Kidney tubule cell (primary cell): ENCODE data around the gene IPO8.

ENCODE experiments used
- DNase-seq: peaks from one replicate; pipeline ENCODE4 v3.0.0-alpha.2; 2018; ENCODE audit warnings: low spot score

Gene IPO8

GRCh38 chr12:30695199-30696102, at the start of gene IPO8:
Gene IPO8 (minus strand): TSS chr12:30695869. CDS start chr12:30695647, 222 bp downstream.
- peak; percentile 96 for DNase-seq

- DNase-seq, result no peak
These were observed 48.7 kb upstream of the IPO8 start for GRCh38 chr12:30744321-30744720.

GRCh38 chr12:30740274-30740673, 44.6 kb upstream of the IPO8 start:
- DNase-seq, result no peak

GRCh38 chr12:30739020-30739419, 43.4 kb upstream of the IPO8 start:
- DNase-seq, result no peak

GRCh38 chr12:30732954-30733637, 37.4 kb upstream of the IPO8 start:
- no peak for DNase-seq

GRCh38 chr12:30730011-30730410, 34.3 kb upstream of the IPO8 start:
- no peak for DNase-seq

GRCh38 chr12:30729547-30729946, 33.9 kb upstream of the IPO8 start:
- no peak for DNase-seq

GRCh38 chr12:30726647-30727046, 31.0 kb upstream of the IPO8 start:
- no peak for DNase-seq

GRCh38 chr12:30725739-30726138, 30.1 kb upstream of the IPO8 start:
- peak; percentile 70 for DNase-seq

- peak; percentile 63 for DNase-seq
These were observed 23.4 kb upstream of the IPO8 start for GRCh38 chr12:30719060-30719459.

- no peak for DNase-seq
These were observed 12.1 kb upstream of the IPO8 start for GRCh38 chr12:30707613-30708342.

- no peak for DNase-seq
These were observed 10.8 kb upstream of the IPO8 start for GRCh38 chr12:30706476-30706875.

GRCh38 chr12:30701056-30701455, 5.4 kb upstream of the IPO8 start:
- no peak for DNase-seq

GRCh38 chr12:30700216-30700900, 4.7 kb upstream of the IPO8 start:
- DNase-seq, result no peak

GRCh38 chr12:30698346-30698745, 2.7 kb upstream of the IPO8 start:
- DNase-seq, result no peak

- DNase-seq, result no peak
These were observed 1.3 kb upstream of the IPO8 start for GRCh38 chr12:30696943-30697342.

- DNase-seq, result no peak
These were observed 817 bp upstream of the IPO8 start for GRCh38 chr12:30696486-30696885.

- DNase-seq, result no peak
These were observed 387 bp upstream of the IPO8 start for GRCh38 chr12:30696103-30696408.

- DNase-seq, result peak; percentile 62
These were observed 1.1 kb downstream of the IPO8 start for GRCh38 chr12:30694412-30695198.

GRCh38 chr12:30692470-30692869, 3.2 kb downstream of the IPO8 start:
- DNase-seq, result peak; percentile 3

- DNase-seq, result peak; percentile 70
These were observed 4.4 kb downstream of the IPO8 start for GRCh38 chr12:30691122-30691879.
